ENCODE results near the gene PRICKLE1.

The PRICKLE1 gene

DNA sequence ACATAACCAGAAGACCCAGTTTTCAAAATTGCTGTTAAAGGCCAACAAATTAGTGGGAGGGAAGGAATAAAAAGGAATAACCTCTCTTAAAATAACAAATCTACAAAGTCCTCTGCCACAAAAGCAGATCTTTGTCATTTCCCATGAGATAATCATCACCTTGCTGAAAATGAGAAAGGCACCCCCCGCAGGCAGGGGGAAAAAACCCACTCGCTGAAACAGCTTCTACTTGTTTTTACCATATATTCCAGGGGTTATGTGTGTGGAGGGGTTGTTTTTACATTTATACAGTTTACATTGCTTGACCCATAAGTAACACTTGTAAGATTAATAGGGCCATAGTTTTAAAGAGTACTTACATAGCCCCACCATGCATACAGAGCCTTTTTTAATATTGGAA is 131.0 kb downstream of the PRICKLE1 start:
- no peaks in the 10 kb centered on the region for H3K9me3 ChIP-seq (ENCODE audit: low read length)
- no peak overlapping the region for H3K4me2 ChIP-seq (ENCODE audit: low read length)
- no peaks in the 10 kb centered on the region for H3K27me3 ChIP-seq (ENCODE audit: insufficient read depth, low read length)
- H3K27ac ChIP-seq (ENCODE audit: low read depth, low read length, poor library complexity, severe bottlenecking), result peak overlapping the region; percentile 58
- H4K20me1 ChIP-seq (ENCODE audit: insufficient read depth, low read length), result no peaks in the 10 kb centered on the region
- no peaks in the 10 kb centered on the region for H3F3A ChIP-seq (ENCODE audit: insufficient read depth, low read length)
- H3K9ac ChIP-seq (ENCODE audit: low read length), result no peak overlapping the region
- TF ChIP-seq CTCF (IDR thresholded peaks at IDR 0.05; ENCODE audit: low read length) (no peak; the same call in 1 of the 2 replicates), EZH2 (IDR thresholded peaks at IDR 0.05; ENCODE audit: borderline replicate concordance, low read length) (no peak)
- H3K36me3 ChIP-seq (ENCODE audit: insufficient read depth, low read length), result peaks cover 10% of the 10 kb centered on the region; the same call in 1 of the 2 replicates
- H3K79me2 ChIP-seq (ENCODE audit: insufficient read depth, low read length), result no peaks in the 10 kb centered on the region
- H3K4me1 ChIP-seq (ENCODE audit: insufficient read depth, low read length, severe bottlenecking), result peaks cover 38% of the 10 kb centered on the region
- H3K4me3 ChIP-seq (ENCODE audit: low read depth, low read length, poor library complexity, severe bottlenecking), result no peak overlapping the region
- no peaks in the 10 kb centered on the region for H3K9me2 ChIP-seq (ENCODE audit: low read depth, low read length)
- H2AFZ ChIP-seq (ENCODE audit: low read length), result no peak overlapping the region

DNA sequence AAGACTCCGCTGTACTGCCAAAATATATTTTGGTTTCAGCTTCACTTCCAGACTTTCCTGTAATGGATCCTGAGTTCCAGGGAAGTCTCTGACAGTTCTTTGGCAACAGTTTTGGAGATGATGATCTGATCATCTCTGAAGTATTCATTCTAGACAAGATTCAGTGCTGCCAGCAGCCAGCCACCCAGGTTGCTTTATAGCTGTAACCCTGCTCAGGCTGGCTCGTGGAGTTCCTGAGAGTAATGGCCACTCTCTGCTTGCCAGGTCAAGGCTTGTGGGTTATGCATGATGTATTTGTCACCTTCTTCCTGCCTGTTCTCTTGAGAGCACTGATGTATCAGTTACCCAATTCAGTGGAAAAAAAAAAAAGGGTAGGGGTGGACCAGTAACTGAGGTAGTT is 139.3 kb downstream of the PRICKLE1 start:
- no peak overlapping the region for H3K4me3 ChIP-seq (ENCODE audit: low read depth, low read length, poor library complexity, severe bottlenecking)
- H3K9ac ChIP-seq (ENCODE audit: low read length), result peak overlapping the region; percentile 28; the same call in 1 of the 2 replicates
- no peaks in the 10 kb centered on the region for H4K20me1 ChIP-seq (ENCODE audit: insufficient read depth, low read length)
- peak overlapping the region; percentile 82 for H3K27ac ChIP-seq (ENCODE audit: low read depth, low read length, poor library complexity, severe bottlenecking)
- no peaks in the 10 kb centered on the region for H3K79me2 ChIP-seq (ENCODE audit: insufficient read depth, low read length)
- H2AFZ ChIP-seq (ENCODE audit: low read length), result no peak overlapping the region
- H3K36me3 ChIP-seq (ENCODE audit: insufficient read depth, low read length), result peaks cover 5% of the 10 kb centered on the region
- H3K9me3 ChIP-seq (ENCODE audit: low read length), result no peaks in the 10 kb centered on the region
- TF ChIP-seq CTCF (IDR thresholded peaks at IDR 0.05; ENCODE audit: low read length), result no peak
- no peak for TF ChIP-seq EZH2 (IDR thresholded peaks at IDR 0.05; ENCODE audit: borderline replicate concordance, low read length)
- H3F3A ChIP-seq (ENCODE audit: insufficient read depth, low read length), result 0 out of 2 replicates have a peak, but pooled peaks cover 4% of the 10 kb centered on the region
- no peaks in the 10 kb centered on the region for H3K27me3 ChIP-seq (ENCODE audit: insufficient read depth, low read length)
- no peaks in the 10 kb centered on the region for H3K9me2 ChIP-seq (ENCODE audit: low read depth, low read length)
- H3K4me2 ChIP-seq (ENCODE audit: low read length), result peak overlapping the region; percentile 5; the same call in 1 of the 2 replicates
- H3K4me1 ChIP-seq (ENCODE audit: insufficient read depth, low read length, severe bottlenecking), result peaks cover 95% of the 10 kb centered on the region

GRCh38 chr12:42448841-42449240 is 140.7 kb downstream of the PRICKLE1 start:
- H3K79me2 ChIP-seq (ENCODE audit: insufficient read depth, low read length), result no peaks in the 10 kb centered on the region
- H3K9me3 ChIP-seq (ENCODE audit: low read length), result no peaks in the 10 kb centered on the region
- peaks cover 14% of the 10 kb centered on the region for H3K36me3 ChIP-seq (ENCODE audit: insufficient read depth, low read length)
- peak overlapping the region; percentile 51; the same call in 1 of the 2 replicates for H3K4me2 ChIP-seq (ENCODE audit: low read length)
- H4K20me1 ChIP-seq (ENCODE audit: insufficient read depth, low read length), result no peaks in the 10 kb centered on the region
- no peak overlapping the region for H3K4me3 ChIP-seq (ENCODE audit: low read depth, low read length, poor library complexity, severe bottlenecking)
- no peak overlapping the region for H2AFZ ChIP-seq (ENCODE audit: low read length)
- no peak for TF ChIP-seq CTCF (IDR thresholded peaks at IDR 0.05; ENCODE audit: low read length)
- TF ChIP-seq EZH2 (IDR thresholded peaks at IDR 0.05; ENCODE audit: borderline replicate concordance, low read length), result no peak
- peak overlapping the region; percentile 82 for H3K27ac ChIP-seq (ENCODE audit: low read depth, low read length, poor library complexity, severe bottlenecking)
- no peaks in the 10 kb centered on the region for H3K27me3 ChIP-seq (ENCODE audit: insufficient read depth, low read length)
- H3K9ac ChIP-seq (ENCODE audit: low read length), result no peak overlapping the region
- no peaks in the 10 kb centered on the region for H3K9me2 ChIP-seq (ENCODE audit: low read depth, low read length)
- H3K4me1 ChIP-seq (ENCODE audit: insufficient read depth, low read length, severe bottlenecking), result peaks cover 81% of the 10 kb centered on the region
- 0 out of 2 replicates have a peak, but pooled peaks cover 4% of the 10 kb centered on the region for H3F3A ChIP-seq (ENCODE audit: insufficient read depth, low read length)

All from OCI-LY1 (cell line).